Erythroblast (primary cell): ENCODE results near the gene TCF3.

Source experiments
- GATA1 ChIP-seq: IDR thresholded peaks from 2 replicates; pipeline ENCODE4 v1.6.1; 2011; ENCODE audit warnings: low read depth, mild to moderate bottlenecking, control low read depth, low read length, moderate library complexity
- POLR2A ChIP-seq: IDR thresholded peaks from 2 replicates; pipeline ENCODE4 v1.6.1; 2011; ENCODE audit warnings: mild to moderate bottlenecking, low read length

- no peak for TF ChIP-seq POLR2A
- no peak for TF ChIP-seq GATA1
Observed at GRCh38 chr19:1648459-1648849, 4.0 kb downstream of the TCF3 start.
